Effector memory CD4-positive, alpha-beta T cell (primary cell): ENCODE measurements around the gene PSMD13.
A peak's percentile ranks its signal among the peaks of the same experiment; 100 is the strongest.

Experiments
- DNase-seq, 3 donors: peaks; one replicate each; pipeline ENCODE4 v3.0.0-alpha.2; 2020
- H3K27ac ChIP-seq: 2 replicates; pipeline ENCODE4 v1.7.0; 2013; ENCODE audit warnings: mild to moderate bottlenecking, low read length, moderate library complexity; ENCODE audit not compliant: insufficient read depth, poor library complexity, severe bottlenecking
- H3K27me3 ChIP-seq: replicated peaks from 2 replicates; pipeline ENCODE4 v1.7.0; 2013; ENCODE audit warnings: mild to moderate bottlenecking, low read length; ENCODE audit not compliant: insufficient read depth, control insufficient read depth, poor library complexity, severe bottlenecking
- H3K36me3 ChIP-seq: 2 replicates; pipeline ENCODE4 v1.7.0; 2013; ENCODE audit warnings: mild to moderate bottlenecking, low read length, moderate library complexity; ENCODE audit not compliant: control insufficient read depth, insufficient read depth
- H3K4me1 ChIP-seq: 2 replicates; pipeline ENCODE4 v1.7.0; 2013; ENCODE audit warnings: low read length, mild to moderate bottlenecking; ENCODE audit not compliant: control insufficient read depth, insufficient read depth, poor library complexity, severe bottlenecking
- H3K4me3 ChIP-seq: 2 replicates; pipeline ENCODE4 v1.7.0; 2013; ENCODE audit warnings: low read length, low read depth, mild to moderate bottlenecking; ENCODE audit not compliant: insufficient read depth, poor library complexity, severe bottlenecking
- H3K9me3 ChIP-seq: 2 replicates; pipeline ENCODE4 v1.7.0; 2013; ENCODE audit warnings: mild to moderate bottlenecking, low read length, moderate library complexity; ENCODE audit not compliant: control insufficient read depth

Gene PSMD13

GRCh38 chr11:204587-205109, 32.1 kb upstream of the PSMD13 start:
- Histone ChIP-seq H3K9me3 (no peaks in the 10 kb centered on the region), H3K4me1 (peaks cover 33% of the 10 kb centered on the region), H3K27ac (no peak overlapping the region), H3K27me3 (no peaks in the 10 kb centered on the region), H3K4me3 (no peak overlapping the region), H3K36me3 (peaks cover 29% of the 10 kb centered on the region)
- no peak for DNase-seq

- H3K27ac ChIP-seq: no peak overlapping the region
- H3K36me3 ChIP-seq: peaks cover 36% of the 10 kb centered on the region
- H3K4me1 ChIP-seq: peaks cover 41% of the 10 kb centered on the region
- no peak for DNase-seq
- no peaks in the 10 kb centered on the region for H3K9me3 ChIP-seq
- peak overlapping the region; percentile 78 for H3K4me3 ChIP-seq
- no peaks in the 10 kb centered on the region for H3K27me3 ChIP-seq
These were observed 31.4 kb upstream of the PSMD13 start for GRCh38 chr11:205221-206001.

GRCh38 chr11:206002-206384, 30.8 kb upstream of the PSMD13 start:
- Histone ChIP-seq H3K27ac (peak overlapping the region; percentile 90), H3K27me3 (no peaks in the 10 kb centered on the region), H3K36me3 (peaks cover 42% of the 10 kb centered on the region), H3K9me3 (no peaks in the 10 kb centered on the region), H3K4me1 (peaks cover 41% of the 10 kb centered on the region), H3K4me3 (peak overlapping the region; percentile 78)
- DNase-seq: no peak

- peaks cover 40% of the 10 kb centered on the region for H3K4me1 ChIP-seq
- H3K36me3 ChIP-seq: peaks cover 49% of the 10 kb centered on the region
- H3K27me3 ChIP-seq: no peaks in the 10 kb centered on the region
- no peak for DNase-seq
- H3K4me3 ChIP-seq: peak overlapping the region; percentile 78
- H3K9me3 ChIP-seq: no peaks in the 10 kb centered on the region
- H3K27ac ChIP-seq: peak overlapping the region; percentile 90
These were observed 30.1 kb upstream of the PSMD13 start for GRCh38 chr11:206526-207207.

GRCh38 chr11:207208-207862, 29.4 kb upstream of the PSMD13 start, which contains the start of the genes BET1L and RIC8A:
TSS of gene BET1L (minus strand) at chr11:207399. CDS start at chr11:207321, 78 bp downstream.
TSS of gene RIC8A (plus strand) at chr11:207708. CDS start at chr11:208855, 1,147 bp downstream.
- DNase-seq: peak; percentile 97
- peak within 1 kb of the TSS; percentile 95 for H3K27ac ChIP-seq
- no peaks in the 10 kb centered on the region for H3K9me3 ChIP-seq
- peaks cover 55% of the 10 kb centered on the region for H3K36me3 ChIP-seq
- peak within 1 kb of the TSS; percentile 87 for H3K4me3 ChIP-seq
- peaks cover 37% of the 10 kb centered on the region for H3K4me1 ChIP-seq
- H3K27me3 ChIP-seq: no peaks in the 10 kb centered on the region

- DNase-seq: no peak
- H3K4me3 ChIP-seq: peak overlapping the region; percentile 87
- no peaks in the 10 kb centered on the region for H3K9me3 ChIP-seq
- peak overlapping the region; percentile 95 for H3K27ac ChIP-seq
- peaks cover 37% of the 10 kb centered on the region for H3K4me1 ChIP-seq
- no peaks in the 10 kb centered on the region for H3K27me3 ChIP-seq
- peaks cover 58% of the 10 kb centered on the region for H3K36me3 ChIP-seq
These were observed 29.0 kb upstream of the PSMD13 start for GRCh38 chr11:207863-208180.

- peaks cover 58% of the 10 kb centered on the region for H3K36me3 ChIP-seq
- peak; percentile 71 to 74 (median 73) for DNase-seq
- H3K4me1 ChIP-seq: peaks cover 33% of the 10 kb centered on the region
- H3K27ac ChIP-seq: peak overlapping the region; percentile 95
- no peaks in the 10 kb centered on the region for H3K9me3 ChIP-seq
- H3K27me3 ChIP-seq: no peaks in the 10 kb centered on the region
- peak overlapping the region; percentile 87 for H3K4me3 ChIP-seq
These were observed 28.4 kb upstream of the PSMD13 start for GRCh38 chr11:208181-208916.

- Histone ChIP-seq H3K27me3 (no peaks in the 10 kb centered on the region), H3K4me3 (peak overlapping the region; percentile 87), H3K27ac (peak overlapping the region; percentile 95), H3K36me3 (peaks cover 58% of the 10 kb centered on the region), H3K9me3 (no peaks in the 10 kb centered on the region), H3K4me1 (peaks cover 33% of the 10 kb centered on the region)
- no peak for DNase-seq
These were observed 27.9 kb upstream of the PSMD13 start for GRCh38 chr11:208917-209260.

- Histone ChIP-seq H3K4me3 (peak overlapping the region; percentile 87), H3K9me3 (no peaks in the 10 kb centered on the region), H3K36me3 (peaks cover 59% of the 10 kb centered on the region), H3K27ac (peak overlapping the region; percentile 95), H3K27me3 (no peaks in the 10 kb centered on the region), H3K4me1 (peaks cover 33% of the 10 kb centered on the region)
- DNase-seq: no peak
These were observed 27.3 kb upstream of the PSMD13 start for GRCh38 chr11:209275-210121.
